Caco-2 (cell line): Measurements from ENCODE around the gene GABARAPL2. TPM values are rescaled to one million over a fixed set of nuclear protein-coding genes. Genes with fewer than 3 reads are reported as not detected.
A peak's percentile ranks its signal among the peaks of the same experiment; 100 is the strongest.

Source experiments
- BruUV-seq: library from RNA; stranded (reverse); fragments of 400-500 nt; replicated peaks from 2 replicates; lab custom pipeline; 2021; lab: Mats Ljungman, UMichigan
- CTCF ChIA-PET: fragments of 300-600 bp; sonication (Branson Sonifier 250); formaldehyde crosslinking; loops from one replicate; lab custom pipeline; 2022; ENCODE audit warnings: antibody characterized with exemption; lab: Charles Lee
- POLR2A ChIA-PET: fragments of 300-600 bp; sonication (Branson Sonifier 250); formaldehyde crosslinking; loops from one replicate; lab custom pipeline; 2022; ENCODE audit warnings: antibody characterized with exemption; lab: Charles Lee
- DNase-seq, 2 experiments: peaks; one replicate each; pipeline versions ENCODE4 v3.0.0 to v3.0.0-alpha.2; 2020 to 2022
- H3K27me3 ChIP-seq: replicated peaks from 2 replicates; pipeline ENCODE4 v1.6.0; 2011; ENCODE audit warnings: low read length; ENCODE audit not compliant: control insufficient read depth, insufficient read depth
- H3K36me3 ChIP-seq: 2 replicates; pipeline ENCODE4 v1.5.1; 2011; ENCODE audit warnings: low read length; ENCODE audit not compliant: control insufficient read depth, insufficient read depth
- H3K4me1 ChIP-seq: fragments of 250-450 bp; sonication (Bioruptor Pico); 2 replicates; pipeline ENCODE4 v1.5.1; 2020; ENCODE audit warnings: mild to moderate bottlenecking
- H3K4me3 ChIP-seq: 2 replicates; pipeline ENCODE4 v1.5.1; 2011; ENCODE audit warnings: low read depth, mild to moderate bottlenecking, control low read depth, low read length
- H3K9me3 ChIP-seq: fragments of 250-450 bp; sonication (Bioruptor Pico); 2 replicates; pipeline ENCODE4 v1.5.1; 2020; ENCODE audit warnings: mild to moderate bottlenecking, moderate library complexity
- H3K27ac Mint-ChIP-seq: one replicate; pipeline ENCODE4 v1.8.0; 2022; ENCODE audit warnings: mixed read lengths; ENCODE audit not compliant: unreplicated experiment
- H3K27me3 Mint-ChIP-seq: one replicate; pipeline ENCODE4 v1.8.0; 2022; ENCODE audit warnings: mixed read lengths; ENCODE audit not compliant: insufficient read depth, unreplicated experiment
- H3K36me3 Mint-ChIP-seq: one replicate; pipeline ENCODE4 v1.8.0; 2022; ENCODE audit warnings: mild to moderate bottlenecking, mixed read lengths; ENCODE audit not compliant: insufficient read depth, unreplicated experiment
- H3K4me1 Mint-ChIP-seq: one replicate; pipeline ENCODE4 v1.8.0; 2022; ENCODE audit warnings: low read depth, mixed read lengths; ENCODE audit not compliant: unreplicated experiment
- H3K4me3 Mint-ChIP-seq: one replicate; pipeline ENCODE4 v1.8.0; 2022; ENCODE audit warnings: mild to moderate bottlenecking, moderate library complexity, mixed read lengths; ENCODE audit not compliant: unreplicated experiment
- H3K9me3 Mint-ChIP-seq: one replicate; pipeline ENCODE4 v1.8.0; 2022; ENCODE audit warnings: mixed read lengths; ENCODE audit not compliant: unreplicated experiment
- CTCF ChIP-seq, 2 experiments: fragments of 200-600 bp in 1 of 2; IDR thresholded peaks; 1 replicate in 1 of 2; 2 replicates in 1 of 2; pipeline versions ENCODE4 v1.5.1 to v1.8.0; 2011 to 2022; ENCODE audit warnings: antibody characterized with exemption in 1 of 2, control low read depth in 1 of 2, inconsistent platforms in 1 of 2, low read depth in 1 of 2, low read length in 1 of 2, mild to moderate bottlenecking in 1 of 2, moderate library complexity in 1 of 2; ENCODE audit not compliant: insufficient read depth in 1 of 2, severe bottlenecking in 1 of 2, unreplicated experiment in 1 of 2
- intact Hi-C: fragments of 100-400 bp; cut with micrococcal nuclease; formaldehyde crosslinking; loops from one replicate; pipeline ENCODE4 v1.10.0; 2022; ENCODE audit not compliant: unreplicated experiment
- total RNA-seq: library from RNA; stranded (reverse); gene quantifications from 2 replicates; pipeline ENCODE4 v1.2.3, GENCODE V29; 2022

GABARAPL2 gene
- total RNA-seq, 1 experiment from 2014 or later: 88.2 TPM

GRCh38 chr16:75622761-75623605, 56.8 kb downstream of the GABARAPL2 start, which contains the start of gene ADAT1:
Gene ADAT1, minus strand, starts transcription at chr16:75623281. Its CDS starts 2,482 bp downstream, at chr16:75620799.
- H3K27ac Mint-ChIP-seq: peak within 1 kb of the TSS; percentile 98
- H3K4me3 Mint-ChIP-seq: peak within 1 kb of the TSS; percentile 94
- H3K36me3 Mint-ChIP-seq: peaks cover 69% of the 10 kb centered on the region

GRCh38 chr16:75624921-75625334, 58.7 kb downstream of the GABARAPL2 start:
- no TSS peak for BruUV-seq

More at GRCh38 chr16:75622761-75623605, 56.8 kb downstream of the GABARAPL2 start, which contains the start of gene ADAT1:
- CTCF ChIA-PET: interaction anchor here (1.0 to 2.9 kb wide), 2 partner anchors 106 to 141 kb away, joined by 12 to 15 read pairs; no protein-coding TSS in a partner anchor
- Histone ChIP-seq H3K9me3 (no peaks in the 10 kb centered on the region), H3K4me3 (peak within 1 kb of the TSS; percentile 68), H3K36me3 (peaks cover 4% of the 10 kb centered on the region; the same call in 1 of the 2 replicates), H3K4me1 (peaks cover 35% of the 10 kb centered on the region), H3K27me3 (no peaks in the 10 kb centered on the region)
- peak; percentile 98 for DNase-seq
- TF ChIP-seq CTCF (IDR thresholded peaks at IDR 0.05; ENCODE audit: insufficient read depth in 1 of 2, low read depth in 1 of 2, low read length in 1 of 2, severe bottlenecking in 1 of 2, unreplicated experiment in 1 of 2): no peak
- no peaks in the 10 kb centered on the region for H3K27me3 Mint-ChIP-seq
- H3K4me1 Mint-ChIP-seq: peaks cover 33% of the 10 kb centered on the region
- POLR2A ChIA-PET: interaction anchor here (0.6 to 1.5 kb wide), 9 partner anchors 10 to 128 kb away, joined by 3 to 14 read pairs (median 4); partner anchors contain the start of genes CHST6, KARS1 and TERF2IP
- TSS peak; percentile 83 for BruUV-seq
- intact Hi-C loops: loop anchor here (1.0 to 2.0 kb wide), 5 partner anchors 24 to 158 kb away; partner anchors contain the start of genes GABARAPL2, KARS1, TERF2IP and TMEM170A
- peaks cover 10% of the 10 kb centered on the region for H3K9me3 Mint-ChIP-seq

More at GRCh38 chr16:75624921-75625334, 58.7 kb downstream of the GABARAPL2 start:
- Histone ChIP-seq H3K9me3 (no peaks in the 10 kb centered on the region), H3K4me3 (no peak overlapping the region), H3K36me3 (peaks cover 10% of the 10 kb centered on the region), H3K27me3 (no peaks in the 10 kb centered on the region), H3K4me1 (peaks cover 35% of the 10 kb centered on the region)
- intact Hi-C loops: loop anchor here (1.0 kb wide), 1 partner anchor 192 kb away; the partner anchor contains the start of gene CFDP1
- ChIA-PET CTCF (no interaction called here), POLR2A (no interaction called here)
- H3K27ac Mint-ChIP-seq: peak overlapping the region; percentile 66
- no peak for TF ChIP-seq CTCF (IDR thresholded peaks at IDR 0.05; ENCODE audit: insufficient read depth in 1 of 2, low read depth in 1 of 2, low read length in 1 of 2, severe bottlenecking in 1 of 2, unreplicated experiment in 1 of 2)
- H3K4me3 Mint-ChIP-seq: peak overlapping the region; percentile 94
- peak in 1 of 2 experiments; percentile 71 for DNase-seq
- H3K4me1 Mint-ChIP-seq: peaks cover 33% of the 10 kb centered on the region
- peaks cover 72% of the 10 kb centered on the region for H3K36me3 Mint-ChIP-seq
- peaks cover 10% of the 10 kb centered on the region for H3K9me3 Mint-ChIP-seq
- no peaks in the 10 kb centered on the region for H3K27me3 Mint-ChIP-seq
